22Rv1 (cell line): ENCODE measurements around the gene COX15.

ENCODE experiments used
- ZFX ChIP-seq: fragments of 450-650 bp; IDR thresholded peaks from 2 replicates; pipeline ENCODE4 v1.6.1; 2017; ENCODE audit warnings: antibody characterized with exemption, borderline replicate concordance
- TF ChIP-seq, protein P1 (sequence below): fragments of 450-650 bp; IDR thresholded peaks from 2 replicates; pipeline ENCODE4 v1.5.1; 2017; ENCODE audit warnings: mild to moderate bottlenecking

DNA sequence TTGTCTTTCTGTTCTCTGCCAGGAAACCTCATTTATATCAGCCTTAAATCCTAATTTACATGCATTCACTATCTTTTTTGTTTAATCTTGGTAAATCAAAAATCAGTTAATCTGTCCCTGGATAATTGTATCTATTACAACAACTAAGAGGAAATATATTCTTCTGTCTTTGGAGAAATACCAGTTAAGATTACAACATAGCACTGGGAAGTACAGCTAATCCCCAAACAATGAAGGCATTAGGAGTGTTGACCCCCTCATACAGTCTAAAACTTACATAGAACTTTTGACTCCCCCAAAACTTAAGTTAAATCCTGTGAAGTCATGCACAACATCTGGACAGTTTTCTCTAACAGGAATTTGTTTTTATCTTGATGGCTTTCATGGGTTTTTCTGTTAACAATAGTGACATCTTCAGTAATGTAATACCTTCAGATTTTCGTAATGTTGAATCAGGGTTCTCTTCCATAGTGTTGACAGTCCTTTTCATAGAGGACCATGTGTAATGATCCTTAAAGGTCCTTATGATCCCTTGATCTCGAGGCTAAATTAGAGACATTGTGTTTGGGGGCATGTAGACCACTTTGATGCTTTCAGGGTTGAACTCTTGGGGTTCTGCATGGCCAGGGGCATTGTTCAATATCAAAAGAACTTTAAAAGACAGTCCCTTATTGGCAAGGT, 26.4 kb upstream of the COX15 start:
- TF ChIP-seq, protein P1, sequence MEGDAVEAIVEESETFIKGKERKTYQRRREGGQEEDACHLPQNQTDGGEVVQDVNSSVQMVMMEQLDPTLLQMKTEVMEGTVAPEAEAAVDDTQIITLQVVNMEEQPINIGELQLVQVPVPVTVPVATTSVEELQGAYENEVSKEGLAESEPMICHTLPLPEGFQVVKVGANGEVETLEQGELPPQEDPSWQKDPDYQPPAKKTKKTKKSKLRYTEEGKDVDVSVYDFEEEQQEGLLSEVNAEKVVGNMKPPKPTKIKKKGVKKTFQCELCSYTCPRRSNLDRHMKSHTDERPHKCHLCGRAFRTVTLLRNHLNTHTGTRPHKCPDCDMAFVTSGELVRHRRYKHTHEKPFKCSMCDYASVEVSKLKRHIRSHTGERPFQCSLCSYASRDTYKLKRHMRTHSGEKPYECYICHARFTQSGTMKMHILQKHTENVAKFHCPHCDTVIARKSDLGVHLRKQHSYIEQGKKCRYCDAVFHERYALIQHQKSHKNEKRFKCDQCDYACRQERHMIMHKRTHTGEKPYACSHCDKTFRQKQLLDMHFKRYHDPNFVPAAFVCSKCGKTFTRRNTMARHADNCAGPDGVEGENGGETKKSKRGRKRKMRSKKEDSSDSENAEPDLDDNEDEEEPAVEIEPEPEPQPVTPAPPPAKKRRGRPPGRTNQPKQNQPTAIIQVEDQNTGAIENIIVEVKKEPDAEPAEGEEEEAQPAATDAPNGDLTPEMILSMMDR: no peak
- TF ChIP-seq ZFX: no peak
